ENCODE data around the gene SLC28A2.
"Not testable (repeated sequence)": the region's sequence is repeated elsewhere in the genome, so short reads cannot be mapped to it uniquely, and the experiment has no call there.

DNA sequence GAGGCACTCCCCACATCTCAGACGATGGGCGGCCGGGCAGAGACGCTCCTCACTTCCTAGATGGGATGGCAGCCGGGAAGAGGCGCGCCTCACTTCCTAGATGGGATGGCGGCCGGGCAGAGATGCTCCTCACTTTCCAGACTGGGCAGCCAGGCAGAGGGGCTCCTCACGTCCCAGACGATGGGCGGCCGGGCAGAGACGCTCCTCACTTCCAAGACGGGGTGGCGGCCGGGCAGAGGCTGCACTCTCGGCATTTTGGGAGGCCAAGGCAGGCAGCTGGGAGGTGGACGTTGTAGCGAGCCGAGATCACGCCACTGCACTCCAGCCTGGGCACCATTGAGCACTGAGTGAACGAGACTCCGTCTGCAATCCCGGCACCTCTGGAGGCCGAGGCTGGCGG, 41.3 kb downstream of the SLC28A2 start:
- TF ChIP-seq ZFX (IDR thresholded peaks at IDR 0.05), result not testable (repeated sequence)
- TF ChIP-seq, protein P1, sequence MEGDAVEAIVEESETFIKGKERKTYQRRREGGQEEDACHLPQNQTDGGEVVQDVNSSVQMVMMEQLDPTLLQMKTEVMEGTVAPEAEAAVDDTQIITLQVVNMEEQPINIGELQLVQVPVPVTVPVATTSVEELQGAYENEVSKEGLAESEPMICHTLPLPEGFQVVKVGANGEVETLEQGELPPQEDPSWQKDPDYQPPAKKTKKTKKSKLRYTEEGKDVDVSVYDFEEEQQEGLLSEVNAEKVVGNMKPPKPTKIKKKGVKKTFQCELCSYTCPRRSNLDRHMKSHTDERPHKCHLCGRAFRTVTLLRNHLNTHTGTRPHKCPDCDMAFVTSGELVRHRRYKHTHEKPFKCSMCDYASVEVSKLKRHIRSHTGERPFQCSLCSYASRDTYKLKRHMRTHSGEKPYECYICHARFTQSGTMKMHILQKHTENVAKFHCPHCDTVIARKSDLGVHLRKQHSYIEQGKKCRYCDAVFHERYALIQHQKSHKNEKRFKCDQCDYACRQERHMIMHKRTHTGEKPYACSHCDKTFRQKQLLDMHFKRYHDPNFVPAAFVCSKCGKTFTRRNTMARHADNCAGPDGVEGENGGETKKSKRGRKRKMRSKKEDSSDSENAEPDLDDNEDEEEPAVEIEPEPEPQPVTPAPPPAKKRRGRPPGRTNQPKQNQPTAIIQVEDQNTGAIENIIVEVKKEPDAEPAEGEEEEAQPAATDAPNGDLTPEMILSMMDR (conservative IDR thresholded peaks at IDR 0.05), result not testable (repeated sequence)
